HepG2 (cell line): Measurements from ENCODE around the gene MAPK1. TPM values are rescaled to one million over a fixed set of nuclear protein-coding genes. Genes with fewer than 3 reads are reported as not detected.
"Not testable (repeated sequence)": the region's sequence is repeated elsewhere in the genome, so short reads cannot be mapped to it uniquely, and the experiment has no call there.

Experiments used
- ATAC-seq: fragments of 200-7000 bp; cut with Tn5 transposase; 3 replicates; pipeline ENCODE4 v1.9.1; 2020; ENCODE audit warnings: mild to moderate bottlenecking, moderate library complexity
- BruUV-seq: library from RNA; stranded (reverse); fragments of 400-500 nt; replicated peaks from 2 replicates; lab custom pipeline; 2021; lab: Mats Ljungman, UMichigan
- CTCF ChIA-PET: fragments of 300-600 bp; formaldehyde crosslinking; extraction: SDS; loops from one replicate; lab custom pipeline; 2021; ENCODE audit warnings: low total read pairs, inconsistent platforms, low intra/inter-chr PET ratio; lab: Yijun Ruan, JAX
- POLR2A ChIA-PET: fragments of 350-600 bp; sonication (Branson Sonifier 250); formaldehyde crosslinking; loops from one replicate; lab custom pipeline; 2020; ENCODE audit warnings: antibody characterized with exemption, inconsistent platforms; lab: Yijun Ruan, JAX
- DNase-seq: peaks from one replicate; pipeline ENCODE4 v3.0.0-alpha.2; 2015; ENCODE audit warnings: low spot score
- FAIRE-seq: peaks from 3 replicates; lab custom pipeline; 2011; peaks lifted over from hg19 to GRCh38; lab: Jason Lieb, UNC
- H2AFZ ChIP-seq: one replicate; pipeline ENCODE4 v1.6.1; 2011; ENCODE audit warnings: low read length, inconsistent platforms
- H3K27ac ChIP-seq: fragments of 300-600 bp; 3 replicates; pipeline ENCODE4 v1.8.0; 2011; ENCODE audit warnings: mixed run types, mild to moderate bottlenecking, mixed read lengths, low read length, inconsistent platforms; ENCODE audit not compliant: insufficient read depth; ENCODE audit errors: extremely low read length
- H3K27me3 ChIP-seq, 2 experiments: fragments of 200-600 bp in 1 of 2; 2 replicates in 1 of 2; 3 replicates in 1 of 2; pipeline versions ENCODE4 v1.6.0 to v1.8.0; 2011; ENCODE audit warnings: low read length in 2 of 2, mild to moderate bottlenecking in 2 of 2, moderate library complexity in 2 of 2, inconsistent platforms in 1 of 2; ENCODE audit not compliant: insufficient read depth in 2 of 2, control insufficient read depth in 1 of 2
- H3K36me3 ChIP-seq, 2 experiments: fragments of 200-600 bp in 1 of 2; replicated peaks in 1 of 2; 2 replicates in 1 of 2; 3 replicates in 1 of 2; pipeline versions ENCODE4 v1.5.1 to v1.8.0; 2011; ENCODE audit warnings: low read length in 2 of 2, inconsistent platforms in 1 of 2; ENCODE audit not compliant: insufficient read depth in 2 of 2, control insufficient read depth in 1 of 2
- H3K4me1 ChIP-seq: 2 replicates; pipeline ENCODE4 v1.5.1; 2012; ENCODE audit warnings: low read length, inconsistent platforms; ENCODE audit not compliant: insufficient read depth
- H3K4me2 ChIP-seq: 2 replicates; pipeline ENCODE4 v1.6.0; 2011; ENCODE audit warnings: low read depth, low read length, inconsistent platforms
- H3K4me3 ChIP-seq, 3 experiments: fragments of 200-600 bp in 1 of 3; sonication (generic), shearing (Covaris generic) in 1 of 3; replicated peaks in 1 of 3; 2 replicates each; pipeline ENCODE4 v1.5.1; 2011 to 2016; ENCODE audit warnings: low read length in 3 of 3, inconsistent platforms in 2 of 3, low read depth in 2 of 3, mild to moderate bottlenecking in 2 of 3, control low read depth in 1 of 3, mixed read lengths in 1 of 3; ENCODE audit not compliant: insufficient read depth in 1 of 3
- H3K79me2 ChIP-seq: one replicate; pipeline ENCODE4 v1.6.1; 2011; ENCODE audit warnings: low read length, inconsistent platforms; ENCODE audit not compliant: insufficient read depth
- H3K9ac ChIP-seq: 2 replicates; pipeline ENCODE4 v1.6.0; 2011; ENCODE audit warnings: mild to moderate bottlenecking, low read depth, low read length, inconsistent platforms; ENCODE audit not compliant: insufficient read depth
- H3K9me3 ChIP-seq: 2 replicates; pipeline ENCODE4 v1.5.1; 2012; ENCODE audit warnings: mild to moderate bottlenecking, low read length
- H4K20me1 ChIP-seq: 2 replicates; pipeline ENCODE4 v1.6.0; 2011; ENCODE audit warnings: inconsistent platforms, mild to moderate bottlenecking, low read length, moderate library complexity; ENCODE audit not compliant: insufficient read depth
- BCL6 ChIP-seq: IDR thresholded peaks from 2 replicates; pipeline ENCODE4 v1.6.1; 2016; ENCODE audit warnings: missing genetic modification reagents, missing compliant biosample characterization
- BCLAF1 ChIP-seq: fragments of 450-650 bp; IDR thresholded peaks from 2 replicates; pipeline ENCODE4 v1.6.1; 2017; ENCODE audit warnings: mild to moderate bottlenecking
- HOXA7 ChIP-seq: sonication (generic); formaldehyde crosslinking; IDR thresholded peaks from 2 replicates; pipeline ENCODE4 v1.8.1; 2022; ENCODE audit warnings: mild to moderate bottlenecking, missing genetic modification reagents, moderate library complexity
- RFX3 ChIP-seq: IDR thresholded peaks from 2 replicates; pipeline ENCODE4 v1.6.1; 2016; ENCODE audit warnings: missing biosample characterization, missing genetic modification reagents
- ZBTB3 ChIP-seq: sonication (generic); formaldehyde crosslinking; IDR thresholded peaks from 2 replicates; pipeline ENCODE4 v1.4.0; 2020; ENCODE audit warnings: low read depth, mild to moderate bottlenecking, moderate library complexity, missing genetic modification reagents, borderline replicate concordance
- ZNF615 ChIP-seq: sonication (generic); formaldehyde crosslinking; IDR thresholded peaks from 2 replicates; pipeline ENCODE4 v1.5.0; 2020; ENCODE audit warnings: mild to moderate bottlenecking, missing genetic modification reagents, borderline replicate concordance
- ZNF775 ChIP-seq: sonication (generic); formaldehyde crosslinking; IDR thresholded peaks from 2 replicates; pipeline ENCODE4 v1.4.0; 2020; ENCODE audit warnings: missing genetic modification reagents, mild to moderate bottlenecking, moderate library complexity, borderline replicate concordance
- WGBS: methylation state at CpG from one replicate; pipeline ENCODE4 v1.1.6; 2017; ENCODE audit warnings: low lambda C conversion rate; 5-methylcytosine and 5-hydroxymethylcytosine counted together
- in situ Hi-C: cut with HindIII; loops from 2 replicates; pipeline ENCODE4 v1.10.0; 2017; ENCODE audit warnings: low pct_unique_long_range_greater_than_20kb; ENCODE audit not compliant: extremely low pct_ligation_motif_present
- intact Hi-C: fragments of 100-400 bp; cut with micrococcal nuclease; formaldehyde crosslinking; loops from one replicate; pipeline ENCODE4 v1.10.0; 2022; ENCODE audit not compliant: unreplicated experiment
- polyA plus RNA-seq, 8 experiments: library from polyadenylated mRNA; depleted of rRNA in 3 of 8; stranded (reverse) in 7 of 8; unstranded in 1 of 8; fragments of >200 nt; fragmentation: Illumina TruSeq in 4 of 8; extraction: Trizol in 4 of 8; gene quantifications; 2 replicates each; pipeline versions ENCODE4 v1.2.1 to v1.2.3, GENCODE V29; 2011 to 2016; ENCODE audit warnings: low read depth in 4 of 8, missing spikeins in 1 of 8, mixed read lengths in 1 of 8; ENCODE audit not compliant: insufficient read depth in 1 of 8
- total RNA-seq, 5 experiments: library from RNA; depleted of rRNA; stranded (reverse); fragments of >200 nt; fragmentation: Illumina TruSeq; extraction: Trizol; gene quantifications; 2 replicates each; pipeline ENCODE4 v1.2.3, GENCODE V29; 2016; ENCODE audit warnings: low read depth in 1 of 5

Gene MAPK1
- total and polyA plus RNA-seq, 2 of the 13 experiments (the other 11 are each of a cell fraction or from before 2014, with no cell fraction given), result 107 to 114 TPM

GRCh38 chr22:21896951-21897513, 29.6 kb upstream of the MAPK1 start:
- Histone ChIP-seq H3K27ac (no peak overlapping the region), H3K79me2 (no peaks in the 10 kb centered on the region), H4K20me1 (no peaks in the 10 kb centered on the region), H3K9ac (no peak overlapping the region), H3K27me3 (no peaks in the 10 kb centered on the region; a peak in 2 of 5 replicates), H3K4me3 (no peak overlapping the region), H3K36me3 (no peaks in the 10 kb centered on the region), H3K4me2 (no peak overlapping the region), H3K4me1 (peaks cover 22% of the 10 kb centered on the region), H2AFZ (no peak overlapping the region), H3K9me3 (no peaks in the 10 kb centered on the region)
- 53% methylated on average over 5 of the region's 5 CpGs for WGBS
- DNase-seq (no peak), ATAC-seq (no peak), FAIRE-seq (no peak)
- TF ChIP-seq BCLAF1 (no peak), ZBTB3 (CRISPR knock-in tag) (no peak), ZNF615 (CRISPR knock-in tag) (no peak), HOXA7 (CRISPR knock-in tag) (no peak), ZNF775 (CRISPR knock-in tag) (no peak), BCL6 (CRISPR knock-in tag) (no peak), RFX3 (no peak)
- in situ Hi-C loops (no loop called here), intact Hi-C loops (no loop called here)
- ChIA-PET CTCF (no interaction called here), POLR2A (interaction anchor here (0.6 kb wide), 1 partner anchor 10 kb away, joined by 3 read pairs; no protein-coding TSS in a partner anchor)
- no TSS peak for BruUV-seq

- H3K36me3 ChIP-seq, intact Hi-C loops, ATAC-seq, CTCF ChIA-PET, H3K27me3 ChIP-seq, H2AFZ ChIP-seq, H3K27ac ChIP-seq, H3K79me2 ChIP-seq, H4K20me1 ChIP-seq, DNase-seq, H3K9ac ChIP-seq, BruUV-seq, FAIRE-seq, in situ Hi-C loops, H3K4me3 ChIP-seq, H3K9me3 ChIP-seq, H3K4me2 ChIP-seq: not testable (repeated sequence)
- POLR2A ChIA-PET, result interaction anchor here (0.6 kb wide), 1 partner anchor 11 kb away, joined by 3 read pairs; no protein-coding TSS in a partner anchor
- peaks cover 19% of the 10 kb centered on the region; the same call in 1 of the 2 replicates for H3K4me1 ChIP-seq
- WGBS, result 33% methylated on average over 4 of the region's 4 CpGs
Observed at GRCh38 chr22:21896275-21896674, 28.8 kb upstream of the MAPK1 start.
